Activated CD8-positive, alpha-beta memory T cell treated with anti-CD3 and anti-CD28 coated beads, Interleukin-2, amount 50 U/mL, for 4 hours (primary cell): ENCODE data around the gene ATP11B.

Experiments used
- DNase-seq: peaks from one replicate; pipeline ENCODE4 v3.0.0-alpha.2; 2020

ATP11B gene

GRCh38 chr3:182964179-182964578 is 170.9 kb downstream of the ATP11B start:
- no peak for DNase-seq

GRCh38 chr3:182965861-182966366 is 172.6 kb downstream of the ATP11B start:
- DNase-seq = no peak

GRCh38 chr3:182967218-182968204 is 174.2 kb downstream of the ATP11B start:
- no peak for DNase-seq

GRCh38 chr3:182969277-182969676 is 176.0 kb downstream of the ATP11B start:
- DNase-seq = no peak

GRCh38 chr3:182969853-182970252 is 176.5 kb downstream of the ATP11B start:
- no peak for DNase-seq

DNA sequence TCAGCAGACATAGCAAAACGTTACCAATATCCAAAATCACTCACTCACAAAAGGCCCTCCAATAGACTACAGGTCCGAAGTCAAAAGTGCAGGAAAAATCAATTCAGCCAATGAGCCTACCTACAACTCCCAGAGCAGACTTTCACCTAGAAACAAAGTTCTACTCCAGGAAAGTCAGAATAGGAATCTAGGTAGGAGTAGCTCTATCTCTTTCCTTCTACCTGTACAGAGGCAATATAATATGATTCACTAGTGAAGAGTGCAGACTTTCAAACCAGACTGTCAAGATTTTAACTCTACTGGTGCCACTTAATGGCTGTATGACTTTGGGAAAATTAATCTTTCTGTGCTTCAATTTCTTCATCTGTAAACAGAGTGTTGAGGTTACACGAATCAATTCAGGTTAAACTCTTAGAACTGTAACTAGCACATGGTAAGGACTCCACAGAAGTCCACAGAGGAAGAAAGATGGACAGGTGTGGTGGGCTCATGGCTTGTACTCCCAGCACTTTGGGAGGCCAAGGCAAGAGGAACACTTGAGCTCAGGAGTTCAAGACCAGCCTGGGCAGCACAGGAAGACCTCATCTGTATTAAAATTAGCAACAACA is 177.6 kb downstream of the ATP11B start:
- DNase-seq = no peak
